Prostate gland (tissue), 2 donors: ENCODE data around the gene STK17A.

Experiments
- POLR2A ChIP-seq: fragments of 450-650 bp; IDR thresholded peaks from one replicate; pipeline ENCODE4 v1.6.1; 2016; ENCODE audit warnings: antibody characterized with exemption, mild to moderate bottlenecking
- TF ChIP-seq, protein P1 (sequence below), 4 experiments: fragments of 200-600 bp in 2 of 4; fragments of 450-650 bp in 2 of 4; sonication (generic) in 2 of 4; IDR thresholded peaks; 1 replicate in 3 of 4; 2 replicates in 1 of 4; pipeline ENCODE4 v1.5.1; 2016 to 2019; ENCODE audit warnings: antibody characterized with exemption in 4 of 4, mild to moderate bottlenecking in 2 of 4, moderate library complexity in 2 of 4

DNA sequence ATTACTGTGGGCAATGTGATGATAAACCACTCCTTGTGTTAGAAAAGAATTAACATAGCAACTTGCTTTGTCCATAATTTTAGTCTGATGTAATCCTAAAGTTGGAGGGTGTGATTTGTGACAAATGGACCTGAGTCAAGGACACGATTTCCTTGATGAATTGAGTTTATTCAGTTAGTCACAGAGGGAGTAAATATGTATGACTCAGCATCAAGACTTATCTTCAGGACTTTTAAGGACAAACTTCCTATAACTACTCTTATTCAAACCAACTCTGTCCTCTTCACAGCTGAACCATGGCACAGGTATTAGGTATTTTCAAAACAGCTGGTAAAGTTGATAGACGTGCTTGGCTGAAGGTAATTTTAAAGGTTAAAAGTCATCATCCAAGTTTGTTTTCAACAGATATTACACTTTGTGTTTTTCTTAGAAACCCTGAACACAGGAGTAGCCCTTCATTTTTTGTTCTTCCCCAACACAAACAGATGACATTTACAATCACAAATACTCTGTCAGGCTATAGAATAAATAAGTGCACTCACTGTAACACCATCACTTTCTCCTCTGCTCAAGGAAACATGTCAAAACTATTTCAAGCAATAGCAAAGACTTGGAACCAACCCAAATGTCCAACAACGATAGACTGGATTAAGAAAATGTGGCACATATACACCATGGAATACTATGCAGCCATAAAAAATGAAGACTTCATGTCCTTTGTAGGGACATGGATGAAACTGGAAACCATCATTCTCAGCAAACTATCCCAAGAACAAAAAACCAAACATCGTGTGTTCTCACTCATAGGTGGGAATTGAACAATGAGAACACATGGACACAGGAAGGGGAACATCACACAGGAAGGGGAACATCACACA, 91.9 kb downstream of the STK17A start:
- TF ChIP-seq, protein P1, sequence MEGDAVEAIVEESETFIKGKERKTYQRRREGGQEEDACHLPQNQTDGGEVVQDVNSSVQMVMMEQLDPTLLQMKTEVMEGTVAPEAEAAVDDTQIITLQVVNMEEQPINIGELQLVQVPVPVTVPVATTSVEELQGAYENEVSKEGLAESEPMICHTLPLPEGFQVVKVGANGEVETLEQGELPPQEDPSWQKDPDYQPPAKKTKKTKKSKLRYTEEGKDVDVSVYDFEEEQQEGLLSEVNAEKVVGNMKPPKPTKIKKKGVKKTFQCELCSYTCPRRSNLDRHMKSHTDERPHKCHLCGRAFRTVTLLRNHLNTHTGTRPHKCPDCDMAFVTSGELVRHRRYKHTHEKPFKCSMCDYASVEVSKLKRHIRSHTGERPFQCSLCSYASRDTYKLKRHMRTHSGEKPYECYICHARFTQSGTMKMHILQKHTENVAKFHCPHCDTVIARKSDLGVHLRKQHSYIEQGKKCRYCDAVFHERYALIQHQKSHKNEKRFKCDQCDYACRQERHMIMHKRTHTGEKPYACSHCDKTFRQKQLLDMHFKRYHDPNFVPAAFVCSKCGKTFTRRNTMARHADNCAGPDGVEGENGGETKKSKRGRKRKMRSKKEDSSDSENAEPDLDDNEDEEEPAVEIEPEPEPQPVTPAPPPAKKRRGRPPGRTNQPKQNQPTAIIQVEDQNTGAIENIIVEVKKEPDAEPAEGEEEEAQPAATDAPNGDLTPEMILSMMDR (IDR thresholded peaks at IDR 0.05), result no peak
- TF ChIP-seq POLR2A, result no peak
